Endometrium (tissue), 2 donors: ENCODE data around the gene SLCO1A2.
A peak's percentile ranks its signal among the peaks of the same experiment; 100 is the strongest.
"Not testable (repeated sequence)": the region's sequence is repeated elsewhere in the genome, so short reads cannot be mapped to it uniquely, and the experiment has no call there.

Experiments used
- FAIRE-seq: peaks from 2 replicates; lab custom pipeline; 2012; peaks lifted over from hg19 to GRCh38; lab: Jason Lieb, UNC
- donor health status: control.
- donor health status: control.

The SLCO1A2 gene

GRCh38 chr12:21334771-21335325, at the start of gene SLCO1A2:
Gene SLCO1A2, minus strand, starts transcription at chr12:21334917. Its CDS starts 270 bp downstream, at chr12:21334647.
- FAIRE-seq: peak; percentile 96

GRCh38 chr12:21384261-21384660, 49.5 kb upstream of the SLCO1A2 start:
- no peak for FAIRE-seq

GRCh38 chr12:21381320-21381719, 46.6 kb upstream of the SLCO1A2 start:
- FAIRE-seq: not testable (repeated sequence)

GRCh38 chr12:21379218-21379617, 44.5 kb upstream of the SLCO1A2 start:
- FAIRE-seq: no peak

GRCh38 chr12:21372602-21373001, 37.9 kb upstream of the SLCO1A2 start, which contains the start of gene IAPP:
Gene IAPP, plus strand, starts transcription at chr12:21372902. Its CDS starts 450 bp downstream, at chr12:21373352.
- no peak for FAIRE-seq

- no peak for FAIRE-seq
Observed at GRCh38 chr12:21370845-21371449, 36.2 kb upstream of the SLCO1A2 start.

- no peak for FAIRE-seq
Observed at GRCh38 chr12:21369141-21369980, 34.6 kb upstream of the SLCO1A2 start.

GRCh38 chr12:21360632-21361031, 25.9 kb upstream of the SLCO1A2 start:
- FAIRE-seq: not testable (repeated sequence)

GRCh38 chr12:21354641-21355040, 19.9 kb upstream of the SLCO1A2 start:
- no peak for FAIRE-seq

- no peak for FAIRE-seq
Observed at GRCh38 chr12:21353948-21354347, 19.2 kb upstream of the SLCO1A2 start.

- no peak for FAIRE-seq
Observed at GRCh38 chr12:21353487-21353886, 18.8 kb upstream of the SLCO1A2 start.

- no peak for FAIRE-seq
Observed at GRCh38 chr12:21350975-21351374, 16.3 kb upstream of the SLCO1A2 start.

GRCh38 chr12:21346542-21347205, 12.0 kb upstream of the SLCO1A2 start:
- no peak for FAIRE-seq

- no peak for FAIRE-seq
Observed at GRCh38 chr12:21343636-21344035, 8.9 kb upstream of the SLCO1A2 start.

- no peak for FAIRE-seq
Observed at GRCh38 chr12:21341769-21342168, 7.1 kb upstream of the SLCO1A2 start.

- FAIRE-seq: no peak
Observed at GRCh38 chr12:21340403-21340802, 5.7 kb upstream of the SLCO1A2 start.

- no peak for FAIRE-seq
Observed at GRCh38 chr12:21339921-21340320, 5.2 kb upstream of the SLCO1A2 start.

GRCh38 chr12:21337959-21338744, 3.4 kb upstream of the SLCO1A2 start:
- no peak for FAIRE-seq

GRCh38 chr12:21337453-21337852, 2.7 kb upstream of the SLCO1A2 start:
- no peak for FAIRE-seq

GRCh38 chr12:21336656-21337055, 1.9 kb upstream of the SLCO1A2 start:
- FAIRE-seq: no peak

GRCh38 chr12:21330682-21331253, 3.9 kb downstream of the SLCO1A2 start:
- no peak for FAIRE-seq
